H7 (cell line): ENCODE results near the gene MGAT4B. TPM values are rescaled to one million over a fixed set of nuclear protein-coding genes. Genes with fewer than 3 reads are reported as not detected.

Experiments
- DNase-seq: peaks from one replicate; pipeline ENCODE4 v3.0.0; 2012
- H3K27me3 ChIP-seq: 2 replicates; pipeline ENCODE4 v1.6.0; 2011; ENCODE audit warnings: mild to moderate bottlenecking, low read length; ENCODE audit not compliant: control insufficient read depth, insufficient read depth
- H3K36me3 ChIP-seq: replicated peaks from 2 replicates; pipeline ENCODE4 v1.5.1; 2011; ENCODE audit warnings: low read length; ENCODE audit not compliant: control insufficient read depth, insufficient read depth
- H3K4me3 ChIP-seq: 2 replicates; pipeline ENCODE4 v1.5.1; 2011; ENCODE audit warnings: low read depth, mild to moderate bottlenecking, control low read depth, low read length, moderate library complexity; ENCODE audit not compliant: insufficient read depth
- total RNA-seq: library from RNA; depleted of rRNA; stranded (reverse); fragments of >200 nt; shearing (Covaris generic); gene quantifications from 2 replicates; pipeline ENCODE4 v1.2.3, GENCODE V29; 2014

MGAT4B gene
- total RNA-seq, 1 experiment from 2014 or later: 131 TPM

DNA sequence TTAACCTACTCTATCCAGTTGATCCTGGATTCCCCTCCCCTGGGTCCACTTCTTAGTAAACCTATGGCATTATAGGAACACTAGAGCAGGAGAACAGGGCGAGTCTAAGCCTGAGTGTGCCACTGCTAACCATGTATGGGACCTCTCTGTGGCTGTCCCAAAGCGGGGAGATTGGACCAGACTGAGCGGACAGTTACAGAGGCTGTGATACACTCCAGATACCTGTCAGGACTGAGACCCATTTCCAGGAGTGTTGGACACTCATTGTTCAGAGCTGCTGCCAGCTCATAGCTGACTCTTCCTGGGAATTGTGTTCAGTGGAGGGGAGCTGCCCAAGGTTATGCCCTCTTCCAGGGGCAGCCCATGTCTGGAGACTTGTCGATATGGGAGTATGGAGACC lies 24.8 kb downstream of the MGAT4B start:
- Histone ChIP-seq H3K36me3 (peaks cover 2% of the 10 kb centered on the region; the same call in 1 of the 2 replicates), H3K4me3 (no peak overlapping the region), H3K27me3 (no peaks in the 10 kb centered on the region)
- no peak for DNase-seq

DNA sequence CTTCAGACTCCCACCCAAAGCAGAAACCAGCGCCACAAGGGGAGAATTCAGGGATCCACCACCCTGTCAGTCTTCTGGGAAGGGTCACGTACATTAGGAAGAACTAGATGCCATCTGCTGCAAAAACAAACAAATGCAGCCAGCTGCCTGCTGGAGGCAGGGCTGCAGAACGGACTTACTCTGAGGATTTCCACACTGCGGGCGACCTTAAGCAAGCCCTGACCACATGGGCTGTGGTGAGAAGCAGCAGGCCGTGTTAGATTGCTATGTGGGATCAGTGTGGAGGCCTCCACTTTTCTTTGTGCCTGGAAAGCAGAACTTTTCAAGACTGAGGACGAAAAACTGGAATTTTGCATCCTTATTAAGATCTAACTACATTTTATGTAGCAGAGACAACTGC lies 26.3 kb downstream of the MGAT4B start:
- no peaks in the 10 kb centered on the region for H3K27me3 ChIP-seq
- H3K4me3 ChIP-seq: no peak overlapping the region
- DNase-seq: no peak
- peaks cover 11% of the 10 kb centered on the region for H3K36me3 ChIP-seq

DNA sequence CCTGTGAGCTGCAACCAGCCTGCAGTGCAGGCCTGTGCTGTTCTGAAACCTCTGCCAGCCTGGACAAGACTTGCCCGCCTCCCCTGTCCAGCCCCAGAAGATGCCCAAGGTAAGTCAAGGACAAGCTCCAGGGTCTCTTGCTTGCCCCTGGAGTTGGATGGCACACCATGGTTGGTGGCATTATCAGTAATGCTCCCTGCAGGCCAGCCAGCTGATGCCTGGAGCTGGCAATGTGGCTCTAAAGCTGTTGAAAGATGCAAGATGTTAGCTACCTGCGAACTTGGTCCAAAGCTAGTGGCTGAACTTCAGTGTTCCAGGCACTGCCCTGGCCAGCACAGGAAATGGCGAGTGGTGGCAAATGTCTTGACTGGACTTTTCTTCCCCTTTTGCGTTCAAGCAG lies 26.8 kb downstream of the MGAT4B start:
- peaks cover 12% of the 10 kb centered on the region for H3K36me3 ChIP-seq
- no peaks in the 10 kb centered on the region for H3K27me3 ChIP-seq
- no peak overlapping the region for H3K4me3 ChIP-seq
- no peak for DNase-seq

DNA sequence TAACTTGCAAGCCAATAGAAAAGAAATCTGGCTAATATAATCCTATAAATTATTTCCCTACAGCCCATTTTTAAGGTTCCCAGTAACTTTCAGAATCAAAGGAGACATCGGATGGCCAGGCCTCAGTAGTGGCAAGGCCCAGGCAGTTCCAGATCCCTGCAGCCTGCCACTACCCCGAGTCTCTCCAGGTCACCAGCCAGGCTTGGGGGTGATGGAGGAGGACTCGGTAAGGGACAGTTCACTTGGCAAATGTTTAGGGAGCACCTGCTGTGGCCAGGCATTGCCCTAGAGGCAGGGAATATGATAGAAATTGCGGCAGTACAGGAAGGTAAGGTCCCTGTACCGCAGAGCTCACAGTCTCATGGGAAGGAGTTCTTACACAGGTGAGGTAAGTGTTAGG lies 28.1 kb downstream of the MGAT4B start:
- no peaks in the 10 kb centered on the region for H3K27me3 ChIP-seq
- peaks cover 19% of the 10 kb centered on the region for H3K36me3 ChIP-seq
- H3K4me3 ChIP-seq: no peak overlapping the region
- no peak for DNase-seq

DNA sequence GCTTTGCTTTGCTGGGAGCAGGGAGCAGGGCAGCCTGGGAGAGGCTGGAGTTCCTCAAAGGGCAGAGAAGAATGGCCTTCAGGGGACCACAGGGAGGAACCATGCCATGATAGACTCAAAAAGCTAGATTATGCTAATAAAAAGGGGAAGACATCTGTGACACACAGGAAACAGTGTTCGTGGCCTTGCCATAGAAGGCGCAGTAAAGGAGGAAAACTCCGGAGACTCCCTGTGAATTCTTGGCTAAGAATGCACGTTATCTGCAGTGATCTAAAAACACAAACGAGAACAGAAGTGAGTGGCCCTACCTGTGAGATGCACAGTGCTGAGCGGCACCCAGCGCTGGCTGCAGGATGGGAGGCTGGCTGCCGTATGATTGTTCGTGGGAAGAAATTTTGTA lies 28.8 kb downstream of the MGAT4B start:
- no peak overlapping the region for H3K4me3 ChIP-seq
- peaks cover 23% of the 10 kb centered on the region for H3K36me3 ChIP-seq
- no peak for DNase-seq
- H3K27me3 ChIP-seq: no peaks in the 10 kb centered on the region

DNA sequence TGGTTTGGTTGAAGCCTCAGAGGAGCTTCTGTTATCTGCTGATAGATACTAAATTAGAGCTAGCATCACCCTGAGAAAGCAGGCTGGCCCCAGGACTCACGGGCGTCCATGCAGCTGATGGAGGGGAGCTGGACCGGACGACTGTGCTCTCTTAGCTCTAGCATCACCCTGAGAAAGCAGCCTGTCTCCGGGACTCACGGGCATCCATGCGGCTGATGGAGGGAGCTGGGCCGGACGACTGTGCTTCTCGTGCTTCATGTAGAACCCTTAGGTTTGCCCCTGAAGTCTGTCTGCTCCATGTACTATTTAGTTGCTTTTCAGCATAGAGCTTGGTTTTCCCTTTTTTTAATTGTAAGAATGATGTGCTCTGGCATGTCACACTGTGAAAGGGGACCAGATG lies 29.2 kb downstream of the MGAT4B start:
- DNase-seq: no peak
- Histone ChIP-seq H3K4me3 (no peak overlapping the region), H3K27me3 (no peaks in the 10 kb centered on the region), H3K36me3 (peaks cover 25% of the 10 kb centered on the region)

DNA sequence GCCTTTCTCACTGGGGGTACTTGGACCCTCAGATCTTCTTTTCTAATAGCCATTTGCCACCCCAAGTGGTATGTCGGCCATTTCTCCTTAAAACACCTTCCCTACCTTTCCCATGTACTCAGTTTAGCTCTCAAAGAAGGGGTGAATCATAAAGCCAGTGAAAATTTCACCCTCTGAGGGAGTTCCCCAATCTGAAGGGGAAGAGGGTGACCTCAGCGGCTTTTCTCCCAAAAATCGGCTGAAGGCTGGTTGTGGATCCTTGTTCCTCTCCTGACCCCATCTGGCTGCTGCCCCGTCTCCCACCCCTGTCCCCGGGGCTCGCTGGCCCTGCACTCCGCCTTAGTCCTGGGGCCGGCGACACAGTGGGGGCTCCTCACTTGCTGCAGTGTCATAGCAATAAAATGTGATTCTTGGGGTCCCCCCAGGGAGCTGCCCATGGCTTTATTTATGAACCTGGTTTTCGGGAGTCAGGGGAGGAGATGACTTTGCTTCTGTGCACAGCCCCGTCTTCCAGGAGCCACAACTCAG lies 30.2 kb downstream of the MGAT4B start:
- Histone ChIP-seq H3K4me3 (no peak overlapping the region), H3K27me3 (no peaks in the 10 kb centered on the region), H3K36me3 (peaks cover 29% of the 10 kb centered on the region)
- DNase-seq: no peak

DNA sequence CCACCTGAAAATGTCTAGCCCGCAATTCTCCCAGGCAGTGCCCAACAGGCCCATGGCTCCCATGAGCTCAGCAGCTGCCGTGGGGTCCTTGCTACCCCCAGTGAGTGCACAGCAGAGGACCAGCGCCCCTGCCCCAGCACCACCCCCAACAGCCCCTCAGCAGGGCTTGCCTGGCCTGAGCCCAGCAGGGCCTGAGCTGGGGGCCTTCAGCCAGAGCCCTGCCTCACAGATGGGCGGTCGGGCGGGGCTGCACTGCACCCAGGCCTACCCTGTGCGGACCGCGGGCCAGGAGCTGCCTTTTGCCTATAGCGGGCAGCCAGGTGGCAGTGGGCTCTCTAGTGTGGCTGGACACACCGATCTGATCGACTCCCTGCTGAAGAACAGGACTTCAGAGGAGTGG lies 32.2 kb downstream of the MGAT4B start:
- DNase-seq: no peak
- H3K36me3 ChIP-seq: peaks cover 38% of the 10 kb centered on the region
- no peak overlapping the region for H3K4me3 ChIP-seq
- H3K27me3 ChIP-seq: no peaks in the 10 kb centered on the region

DNA sequence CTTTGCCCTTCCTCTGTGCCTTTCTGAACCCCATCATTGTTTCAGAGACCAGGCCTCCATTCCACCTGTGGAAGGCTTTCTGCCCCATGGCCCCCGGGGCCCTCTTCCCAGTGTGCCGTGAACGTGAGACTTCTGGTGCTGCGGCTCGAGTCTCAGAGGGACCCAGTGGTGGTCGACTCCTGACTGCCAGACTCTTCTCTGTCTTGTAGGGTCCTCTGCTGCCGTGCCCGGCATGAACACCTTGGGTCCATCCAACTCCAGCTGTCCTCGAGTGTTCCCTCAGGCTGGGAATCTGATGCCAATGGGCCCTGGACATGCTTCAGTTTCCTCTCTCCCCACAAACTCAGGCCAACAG lies 33.0 kb downstream of the MGAT4B start:
- Histone ChIP-seq H3K4me3 (no peak overlapping the region), H3K36me3 (peaks cover 44% of the 10 kb centered on the region), H3K27me3 (no peaks in the 10 kb centered on the region)
- DNase-seq: no peak

DNA sequence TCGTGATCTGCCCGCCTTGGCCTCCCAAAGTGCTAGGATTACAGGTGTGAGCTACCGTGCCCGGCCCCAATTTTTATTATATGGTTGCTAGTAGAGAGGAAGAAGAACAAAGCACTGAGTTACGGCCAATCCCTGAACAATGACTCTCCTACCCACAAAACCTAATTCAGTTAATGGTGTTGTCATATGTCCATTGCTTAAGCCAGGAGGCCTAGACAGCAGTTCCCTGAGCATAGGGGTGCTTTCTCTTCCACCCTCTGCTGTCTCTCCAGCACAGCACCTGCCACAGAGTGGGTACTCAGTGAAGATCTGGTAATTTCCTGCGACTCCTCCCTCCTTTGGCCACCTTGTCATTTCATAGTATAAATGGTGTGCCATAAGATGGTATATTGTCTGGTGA lies 34.3 kb downstream of the MGAT4B start:
- no peaks in the 10 kb centered on the region for H3K27me3 ChIP-seq
- peaks cover 45% of the 10 kb centered on the region for H3K36me3 ChIP-seq
- no peak overlapping the region for H3K4me3 ChIP-seq
- DNase-seq: no peak

DNA sequence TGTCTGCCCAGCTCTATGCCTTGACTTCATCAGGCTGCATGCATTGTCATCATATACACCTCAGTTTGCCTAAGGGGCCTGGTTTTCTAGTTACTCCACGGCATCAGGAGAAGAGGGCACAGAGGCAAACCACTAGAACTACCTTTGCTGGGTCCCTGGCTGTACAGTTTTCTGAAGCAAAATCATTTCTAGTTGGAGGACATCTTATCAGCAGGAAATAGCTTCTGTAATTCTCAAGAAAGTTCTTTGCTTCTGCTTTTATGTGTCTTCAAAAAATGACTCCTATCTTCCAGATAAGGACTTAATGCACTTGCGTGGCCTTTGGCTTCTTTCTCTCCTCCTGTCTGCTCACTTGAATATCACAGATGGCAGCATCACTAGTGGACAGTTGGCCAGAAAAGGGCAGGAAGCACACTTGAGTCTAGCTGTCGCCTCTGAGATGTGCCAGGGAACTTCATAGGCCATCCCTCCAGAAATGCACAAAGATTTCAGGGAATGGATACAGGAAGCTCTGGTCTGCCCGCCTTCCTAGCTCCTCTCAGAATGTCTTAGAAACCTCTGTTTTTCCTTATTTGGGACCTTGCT lies 35.3 kb downstream of the MGAT4B start:
- no peak for DNase-seq
- Histone ChIP-seq H3K4me3 (no peak overlapping the region), H3K36me3 (peaks cover 48% of the 10 kb centered on the region), H3K27me3 (no peaks in the 10 kb centered on the region)

DNA sequence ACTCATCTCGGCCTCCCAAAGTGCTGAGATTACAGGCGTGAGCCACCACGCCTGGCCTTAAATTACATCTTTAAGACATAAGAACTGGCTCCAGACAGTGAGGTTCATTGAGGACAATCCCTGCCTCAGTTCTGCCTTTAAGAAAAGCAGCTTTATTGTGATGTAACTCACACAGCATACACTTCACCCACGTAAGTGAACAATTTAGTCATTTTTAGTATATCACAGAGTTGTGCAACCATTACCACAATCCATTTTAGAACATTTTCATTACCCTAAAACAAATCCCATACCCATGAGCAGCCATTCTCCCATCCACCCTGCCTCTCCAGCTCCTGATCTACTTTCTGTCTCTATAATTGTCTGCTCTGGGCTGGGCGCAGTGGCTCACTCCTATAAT lies 36.9 kb downstream of the MGAT4B start:
- Histone ChIP-seq H3K4me3 (no peak overlapping the region), H3K36me3 (peaks cover 51% of the 10 kb centered on the region), H3K27me3 (no peaks in the 10 kb centered on the region)
- DNase-seq: no peak

DNA sequence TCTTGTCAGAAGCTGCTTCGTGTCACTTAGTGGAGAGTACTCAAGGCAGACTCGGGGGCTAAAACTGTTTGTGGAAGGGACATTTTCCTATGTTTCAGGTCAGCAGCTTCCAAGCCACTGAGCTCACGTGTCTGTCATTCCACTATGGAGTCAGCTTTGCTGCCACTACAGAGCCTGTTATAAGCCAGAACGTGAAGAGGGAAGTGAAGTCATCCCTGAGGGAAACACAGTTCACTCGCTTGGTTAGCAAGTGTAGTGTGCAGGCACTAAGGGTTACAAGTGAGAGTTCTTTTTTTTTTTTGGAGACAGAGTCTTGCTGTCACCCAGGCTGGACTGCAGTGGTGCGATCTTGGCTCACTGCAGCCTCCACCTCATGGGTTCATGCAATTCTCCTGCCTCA lies 37.4 kb downstream of the MGAT4B start:
- DNase-seq: peak; percentile 9
- Histone ChIP-seq H3K27me3 (no peaks in the 10 kb centered on the region), H3K36me3 (peaks cover 51% of the 10 kb centered on the region), H3K4me3 (no peak overlapping the region)

DNA sequence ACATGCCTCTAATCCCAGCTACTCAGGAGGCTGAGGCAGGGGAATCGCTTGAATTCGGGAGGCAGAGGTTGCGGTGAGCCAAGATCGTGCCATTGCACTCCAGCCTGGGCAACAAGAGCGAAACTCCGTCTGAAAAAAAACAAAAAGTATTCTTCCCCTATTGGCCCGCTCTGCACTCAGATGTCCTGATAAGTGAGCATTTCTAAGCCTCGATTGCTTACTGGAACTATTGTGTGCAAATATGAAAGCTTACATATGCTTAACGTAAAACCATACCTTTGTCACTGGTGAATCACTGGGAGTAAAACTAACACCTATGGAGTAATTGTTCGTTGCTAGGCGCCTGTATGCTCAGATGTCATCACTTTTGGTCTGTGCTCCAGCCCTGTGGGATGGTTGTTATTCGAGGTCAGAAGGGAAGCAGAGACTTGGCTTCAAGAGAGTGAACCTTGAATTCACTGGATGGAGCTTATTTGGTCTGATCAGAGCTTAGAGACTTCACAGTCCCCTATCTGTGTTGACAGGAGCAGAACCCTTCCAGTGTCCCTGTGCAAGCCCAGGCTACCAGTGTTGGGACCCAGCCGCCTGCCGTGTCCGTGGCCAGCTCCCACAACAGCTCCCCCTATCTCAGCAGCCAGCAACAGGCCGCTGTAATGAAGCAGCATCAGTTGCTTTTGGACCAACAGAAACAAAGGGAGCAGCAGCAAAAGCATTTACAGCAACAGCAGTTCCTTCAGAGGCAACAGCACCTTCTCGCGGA lies 38.2 kb downstream of the MGAT4B start:
- DNase-seq: peak; percentile 76
- Histone ChIP-seq H3K36me3 (peaks cover 44% of the 10 kb centered on the region), H3K4me3 (no peak overlapping the region), H3K27me3 (no peaks in the 10 kb centered on the region)

DNA sequence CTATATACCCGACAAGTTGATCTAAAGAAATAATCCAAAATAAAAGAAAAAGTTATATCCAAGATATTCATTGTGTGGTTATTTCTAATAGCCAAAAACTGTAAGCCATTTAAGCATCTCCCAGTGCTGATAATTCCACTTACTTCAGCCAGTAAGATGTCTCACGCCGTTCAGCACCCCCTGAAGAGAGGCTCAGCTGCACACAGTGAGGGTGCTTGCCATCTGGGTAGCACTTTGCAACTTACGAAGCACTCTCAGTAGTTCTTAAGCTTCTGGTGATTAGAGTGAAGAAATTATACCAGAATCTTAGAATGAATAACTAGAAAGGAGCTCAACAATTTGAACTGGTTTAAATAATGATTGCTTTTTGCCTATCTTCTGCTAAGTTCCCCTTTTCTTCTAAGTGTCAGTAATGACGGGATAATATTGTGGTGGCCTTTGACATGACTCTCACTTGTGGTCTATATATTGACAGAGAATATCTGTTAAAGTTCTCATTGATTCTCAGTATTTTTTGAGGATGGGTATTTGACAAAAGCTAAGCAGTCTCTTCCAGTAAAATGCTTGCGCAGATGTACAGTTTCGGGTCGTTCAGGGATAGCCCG lies 39.1 kb downstream of the MGAT4B start:
- H3K4me3 ChIP-seq: no peak overlapping the region
- peaks cover 40% of the 10 kb centered on the region for H3K36me3 ChIP-seq
- peak; percentile 11 for DNase-seq

More for the DNA sequence above, 39.1 kb downstream of the MGAT4B start:
- H3K27me3 ChIP-seq: no peaks in the 10 kb centered on the region
